DMS153 treated with DMSO at 0.1 percent for 48 hours (cell line): ENCODE results near the gene ZNF432.
"Not testable (repeated sequence)": the region's sequence is repeated elsewhere in the genome, so short reads cannot be mapped to it uniquely, and the experiment has no call there.

ENCODE experiments used
- DNase-seq: peaks from one replicate; lab custom pipeline; 2025; ENCODE audit not compliant: unreplicated experiment; lab: John Stamatoyannopoulos, UW

ZNF432 gene

DNA sequence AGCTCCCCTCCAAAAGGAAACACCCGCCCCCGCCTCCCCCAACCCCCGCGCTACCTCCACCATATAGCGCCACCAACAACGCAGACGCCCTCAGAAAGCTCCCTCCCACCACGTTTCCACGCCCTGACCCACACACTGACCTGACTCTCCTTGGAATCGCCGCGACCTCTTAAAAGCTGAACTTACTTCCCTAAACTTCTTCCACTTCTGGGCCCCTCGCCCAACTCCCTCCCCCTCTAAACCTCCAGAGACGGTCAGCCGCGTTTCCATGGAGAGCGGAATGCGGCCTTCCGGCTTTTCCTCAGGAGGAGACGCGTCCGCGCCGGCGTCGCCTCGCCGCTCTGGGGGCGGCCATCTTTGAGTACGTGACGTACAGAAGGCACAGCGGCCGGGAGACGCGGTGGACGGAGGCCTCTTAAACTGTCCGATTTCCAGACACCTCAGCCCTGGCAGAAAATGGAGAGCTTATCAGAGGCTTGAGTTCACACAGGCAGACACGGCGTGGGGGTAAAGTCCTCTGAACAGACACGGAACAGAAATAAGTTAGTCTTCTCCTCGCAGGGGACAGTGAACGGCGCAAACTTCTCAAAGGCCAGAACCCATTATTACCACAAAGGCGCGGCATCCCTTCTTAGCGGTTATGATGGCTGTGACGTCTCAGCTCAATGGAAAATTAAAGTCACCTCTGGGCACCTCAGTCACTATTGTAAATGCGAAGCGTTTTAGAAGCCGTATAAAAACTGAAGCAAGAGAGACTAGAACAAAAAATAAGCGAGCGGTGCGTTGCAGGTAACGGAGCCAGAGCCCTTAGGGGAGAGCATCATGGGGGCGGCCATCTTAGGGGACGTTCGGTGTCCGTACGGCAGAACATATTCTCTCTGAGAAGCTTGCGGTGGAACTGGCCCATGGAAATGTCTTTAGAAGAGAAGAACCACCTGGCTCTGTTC is at the start of gene ZNF432:
TSS of gene ZNF432 (minus strand) at position 284 of the 947 bp plus-strand sequence. CDS start 1,970 bp downstream, outside the sequence.
- DNase-seq: peak; percentile 95

GRCh38 chr19:52096416-52096815 is 47.8 kb upstream of the ZNF432 start:
- DNase-seq: not testable (repeated sequence)

DNA sequence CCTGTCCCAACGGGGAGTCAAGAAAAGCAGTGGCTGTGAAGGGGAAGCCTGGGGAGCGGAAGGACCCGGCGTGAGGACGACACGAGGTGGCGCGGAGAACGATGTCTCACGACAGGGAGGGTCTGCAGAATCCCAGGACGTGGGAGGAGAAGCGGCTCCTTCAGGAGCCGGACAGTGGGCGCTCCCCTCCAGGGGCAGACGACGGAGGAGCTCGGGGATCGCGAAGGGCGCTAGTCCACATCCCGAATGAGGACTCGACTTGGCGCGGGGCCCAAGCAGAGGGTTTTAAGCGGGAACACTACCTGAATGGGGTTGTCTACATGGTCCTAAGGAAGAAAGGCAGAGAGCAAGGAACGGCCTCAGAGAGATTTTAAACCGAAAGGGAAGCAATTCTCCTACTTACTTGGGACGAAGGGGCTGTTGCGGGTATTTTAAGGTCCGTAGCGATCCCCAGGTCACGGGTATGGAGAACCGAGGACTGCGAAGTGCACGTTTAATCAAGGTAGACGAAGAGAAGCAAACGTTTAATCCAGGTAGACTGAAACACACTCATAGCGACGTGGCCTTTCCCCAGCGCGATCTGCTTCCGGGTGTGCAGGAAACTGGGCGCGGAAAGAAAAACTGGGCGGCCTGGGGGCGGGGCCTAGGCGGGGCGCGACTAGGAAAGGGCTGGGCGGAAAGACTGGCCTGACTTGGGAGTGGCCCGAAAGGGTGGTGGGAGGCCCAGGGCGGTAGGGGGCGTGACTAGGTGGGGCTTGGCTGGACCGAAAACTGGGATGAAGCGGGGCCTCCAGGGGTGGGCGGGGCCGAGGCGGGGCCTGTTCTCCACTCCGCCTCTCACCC is 46.8 kb upstream of the ZNF432 start, which contains the start of gene ZNF841:
TSS of gene ZNF841 (minus strand) at position 594 of the 843 bp plus-strand sequence. CDS start 10,964 bp downstream, outside the sequence.
- peak; percentile 73 for DNase-seq

DNA sequence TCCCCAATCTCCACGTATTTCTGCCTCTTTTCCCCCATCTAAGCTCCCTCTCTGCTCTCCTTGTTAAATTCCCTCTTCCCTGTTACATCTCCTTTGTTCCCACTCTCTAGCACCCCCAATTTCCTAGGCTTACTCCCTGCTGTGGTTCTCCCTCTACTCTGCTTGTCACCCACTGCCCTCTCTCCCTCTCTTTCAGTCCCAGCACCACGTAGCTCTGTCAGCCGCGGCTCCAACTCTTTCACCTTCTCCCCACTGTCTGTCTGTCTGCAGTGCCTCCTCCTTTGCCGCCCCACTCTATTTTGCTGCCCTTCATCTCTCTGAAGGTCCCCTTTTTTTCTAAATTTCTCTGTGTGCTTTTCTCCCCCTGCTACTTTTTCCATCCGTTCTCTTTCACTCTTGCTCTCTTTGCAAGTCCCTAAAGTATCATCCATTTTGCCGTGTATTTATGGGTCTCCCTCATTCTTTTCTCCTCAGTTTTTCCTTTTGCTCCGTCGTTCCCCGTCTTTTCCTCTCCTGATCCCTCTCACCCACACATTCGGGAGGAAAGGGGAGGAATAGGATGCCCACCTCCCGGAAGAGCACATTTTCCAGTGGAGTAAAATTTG is 46.0 kb upstream of the ZNF432 start:
- no peak for DNase-seq

DNA sequence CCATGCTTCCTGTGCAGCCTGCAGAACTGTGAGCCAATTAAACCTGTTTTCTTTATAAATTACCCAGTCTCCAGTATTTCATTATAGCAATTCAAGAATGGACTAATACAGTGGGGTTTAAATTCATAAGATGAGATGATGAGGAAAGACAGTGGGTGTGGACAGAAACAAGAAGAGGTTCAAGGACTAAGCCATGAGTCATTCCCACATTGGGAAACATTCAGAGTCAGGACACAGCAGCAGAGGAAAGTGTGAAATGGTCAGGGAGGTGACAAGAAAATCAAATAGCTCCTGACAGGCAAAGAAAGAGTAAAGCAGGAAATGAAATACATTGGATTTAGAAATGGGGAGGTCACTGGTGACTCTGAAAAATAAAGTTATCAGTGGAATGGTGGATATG is 37.8 kb upstream of the ZNF432 start:
- DNase-seq: no peak

DNA sequence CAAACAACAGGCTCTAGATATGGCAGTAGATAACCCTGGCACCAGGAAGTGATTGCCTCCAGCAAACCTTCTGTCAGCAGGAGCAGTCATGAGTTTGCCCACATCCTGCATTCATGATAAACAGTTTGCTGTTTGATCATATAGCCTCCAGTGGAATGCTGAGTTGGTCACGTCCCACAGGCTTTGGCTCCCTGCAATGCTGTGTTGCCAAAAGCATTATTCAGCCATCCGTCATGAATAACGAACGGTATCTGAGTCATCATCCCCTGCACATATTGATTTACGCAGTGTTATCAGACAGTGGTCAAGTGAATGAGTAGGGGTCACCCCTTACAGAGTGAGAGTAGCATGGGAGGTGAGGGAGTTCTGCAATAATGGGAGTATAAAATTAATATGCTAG is 21.9 kb upstream of the ZNF432 start:
- DNase-seq: no peak

DNA sequence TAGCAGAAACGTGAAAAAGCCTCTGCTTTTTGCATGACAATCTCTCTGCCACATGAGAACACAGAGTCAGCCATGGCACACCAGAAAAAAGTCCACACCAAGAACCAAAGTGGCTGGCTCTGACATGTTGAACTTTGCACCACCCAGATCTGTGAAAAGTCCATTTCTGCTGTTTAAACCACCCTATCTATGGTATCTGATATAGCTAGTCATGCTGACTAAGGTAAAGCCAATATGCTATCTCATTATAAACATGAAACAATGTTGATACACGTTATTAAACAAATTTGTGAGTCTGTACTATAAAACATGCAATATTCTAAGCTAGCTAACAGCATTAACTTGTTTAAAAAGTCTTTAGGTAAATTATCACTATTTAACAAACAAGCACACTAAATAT is 21.0 kb upstream of the ZNF432 start:
- no peak for DNase-seq

DNA sequence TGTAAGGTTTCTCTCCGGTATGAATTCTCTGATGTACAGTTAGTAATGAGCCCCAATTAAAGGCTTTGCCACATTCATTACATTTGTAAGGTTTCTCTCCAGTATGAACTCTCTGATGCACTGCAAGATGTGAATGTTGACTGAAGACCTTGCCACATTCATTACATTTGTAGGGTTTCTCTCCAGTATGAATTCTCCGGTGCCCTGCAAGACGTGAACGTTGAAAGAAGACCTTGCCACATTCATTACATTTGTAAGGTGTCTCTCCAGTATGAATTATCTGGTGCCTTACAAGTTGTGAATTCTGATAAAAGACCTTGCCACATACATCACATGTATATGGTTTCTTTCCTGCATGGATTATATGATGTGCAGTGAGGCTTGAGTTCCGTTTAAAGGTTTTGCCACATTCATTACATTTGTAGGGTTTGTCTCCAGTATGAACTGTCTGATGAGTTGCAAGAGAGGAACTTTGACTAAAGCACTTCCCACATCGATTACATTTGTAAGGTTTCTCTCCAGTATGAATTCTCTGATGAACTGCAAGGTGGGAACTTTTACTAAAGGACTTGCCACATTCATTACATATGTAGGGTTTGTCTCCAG is 17.7 kb upstream of the ZNF432 start:
- DNase-seq: no peak

DNA sequence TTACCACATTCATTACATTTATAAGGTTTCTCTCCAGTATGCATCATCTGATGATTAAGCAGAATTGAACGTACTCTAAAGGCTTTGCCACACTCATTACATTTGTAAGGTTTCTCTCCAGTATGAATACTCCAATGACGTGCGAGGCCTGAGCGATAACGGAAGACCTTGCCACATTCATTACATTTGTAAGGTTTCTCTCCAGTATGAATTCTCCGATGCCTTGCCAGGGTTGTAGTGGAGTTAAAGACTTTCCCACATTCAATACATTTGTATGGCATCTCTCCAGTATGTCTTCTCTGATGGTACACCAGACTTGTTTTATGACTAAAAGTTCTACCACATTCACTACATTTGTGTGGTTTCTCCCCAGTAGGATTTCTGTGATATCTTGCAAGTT is 16.8 kb upstream of the ZNF432 start:
- DNase-seq: no peak

DNA sequence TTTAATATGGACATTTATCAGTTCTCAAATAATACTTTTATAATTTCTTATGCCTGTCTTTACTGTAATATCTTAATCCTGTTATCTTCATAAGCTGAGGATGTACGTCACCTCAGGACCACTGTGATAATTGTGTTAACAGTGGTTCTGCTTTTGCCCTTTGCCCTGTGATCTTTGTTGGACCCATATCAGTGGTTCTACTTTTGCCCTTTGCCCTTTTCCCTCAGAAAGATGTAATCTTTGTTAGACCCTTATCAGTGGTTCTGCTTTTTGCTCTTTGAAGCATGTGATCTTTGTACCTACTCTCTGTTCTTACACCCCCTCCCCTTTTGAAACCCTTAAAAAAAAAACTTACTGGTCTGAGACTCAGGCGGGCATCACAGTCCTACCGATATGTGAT is 7.8 kb upstream of the ZNF432 start:
- not testable (repeated sequence) for DNase-seq

DNA sequence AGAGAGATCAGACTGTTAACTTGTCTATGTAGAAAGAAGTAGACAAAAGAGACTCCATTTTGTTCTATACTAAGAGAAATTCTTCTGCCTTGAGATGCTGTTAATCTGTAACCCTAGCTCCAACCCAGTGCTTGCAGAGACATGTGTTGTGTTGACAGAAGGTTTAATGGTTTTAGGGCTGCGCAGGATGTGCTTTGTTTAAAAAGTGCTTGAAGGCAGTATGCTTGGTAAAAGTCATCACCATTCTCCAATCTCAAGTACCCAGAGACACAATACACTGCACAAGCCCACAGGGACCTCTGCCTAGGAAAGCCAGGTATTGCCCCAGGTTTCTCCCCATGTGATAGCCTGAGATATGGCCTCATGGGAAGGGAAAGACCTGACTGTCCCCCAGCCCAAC is 3.1 kb upstream of the ZNF432 start:
- peak; percentile 33 for DNase-seq

DNA sequence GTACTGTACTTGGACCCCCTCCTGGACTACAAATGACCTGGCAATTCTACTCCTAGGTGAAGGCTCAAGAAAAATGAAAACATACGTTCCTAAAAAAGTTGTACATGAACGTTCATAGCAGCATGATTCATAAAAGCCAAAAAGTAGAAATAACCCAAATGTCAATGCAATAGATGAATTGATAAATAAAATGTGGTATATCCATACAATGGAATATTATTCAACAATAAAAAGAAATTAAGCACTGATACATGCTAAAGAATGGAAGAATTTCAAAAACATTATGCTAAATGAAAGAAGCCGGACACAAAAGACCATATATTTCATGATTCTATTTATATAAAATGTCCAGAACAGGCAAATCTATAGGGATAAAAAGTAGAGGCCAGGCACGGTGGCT is 9.5 kb downstream of the ZNF432 start:
- DNase-seq: no peak

GRCh38 chr19:52034051-52034728 is 14.4 kb downstream of the ZNF432 start:
- DNase-seq: no peak

DNA sequence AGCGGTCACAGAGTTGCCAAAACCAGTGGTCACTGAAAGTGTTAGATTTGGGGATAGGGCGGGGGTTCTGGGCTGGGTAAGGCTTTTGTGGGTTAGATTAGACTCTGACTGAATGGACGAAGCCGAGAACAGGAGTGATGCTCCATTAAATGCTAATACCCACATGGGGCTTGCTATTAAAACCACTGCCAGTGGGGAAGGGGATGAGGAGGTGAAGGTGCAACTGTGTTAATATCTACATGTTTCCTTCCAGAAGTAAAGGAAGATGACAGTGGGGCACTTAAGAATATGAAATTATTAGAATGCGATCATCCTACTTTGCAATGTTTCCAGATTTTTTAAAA is 19.9 kb downstream of the ZNF432 start:
- DNase-seq: no peak

DNA sequence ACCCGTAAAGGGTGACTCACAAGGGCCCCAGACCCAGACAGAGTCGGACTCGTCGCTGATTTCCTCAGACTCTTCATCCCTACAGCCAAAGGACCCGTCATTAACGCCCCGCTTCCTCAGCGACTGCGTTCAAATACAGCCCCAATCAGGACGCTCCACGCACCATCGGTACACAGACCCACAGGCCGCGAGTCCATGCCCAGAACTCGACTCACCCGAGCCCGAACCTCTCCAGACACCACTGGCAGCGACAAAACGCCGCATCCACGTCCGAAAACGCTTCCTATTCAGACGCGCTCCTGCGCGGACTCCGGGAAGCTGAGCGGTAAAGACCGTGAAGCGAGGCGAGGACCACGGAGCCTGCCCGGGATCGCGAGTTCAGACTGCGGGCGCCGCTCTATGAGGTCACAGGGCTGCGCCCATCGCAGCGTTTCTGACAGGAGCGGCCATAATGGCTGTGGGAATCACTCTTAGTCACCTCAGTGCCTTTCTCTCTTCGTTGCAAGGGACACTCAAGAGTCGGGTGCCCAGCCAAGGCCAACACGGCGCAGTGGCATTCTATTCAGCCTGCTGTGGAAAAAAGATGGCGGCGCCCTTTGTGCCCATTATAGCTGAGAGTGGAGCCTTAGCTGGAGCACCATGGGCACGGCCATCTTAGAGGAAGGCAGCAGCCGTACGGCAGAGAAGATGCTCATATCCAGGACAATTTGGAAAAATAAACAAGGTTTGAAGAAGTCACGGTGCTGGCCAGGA is 20.4 kb downstream of the ZNF432 start, which contains the start of gene ZNF614:
TSS of gene ZNF614 (minus strand) at position 353 of the 753 bp plus-strand sequence. CDS start 2,634 bp downstream, outside the sequence.
- peak; percentile 87 for DNase-seq

DNA sequence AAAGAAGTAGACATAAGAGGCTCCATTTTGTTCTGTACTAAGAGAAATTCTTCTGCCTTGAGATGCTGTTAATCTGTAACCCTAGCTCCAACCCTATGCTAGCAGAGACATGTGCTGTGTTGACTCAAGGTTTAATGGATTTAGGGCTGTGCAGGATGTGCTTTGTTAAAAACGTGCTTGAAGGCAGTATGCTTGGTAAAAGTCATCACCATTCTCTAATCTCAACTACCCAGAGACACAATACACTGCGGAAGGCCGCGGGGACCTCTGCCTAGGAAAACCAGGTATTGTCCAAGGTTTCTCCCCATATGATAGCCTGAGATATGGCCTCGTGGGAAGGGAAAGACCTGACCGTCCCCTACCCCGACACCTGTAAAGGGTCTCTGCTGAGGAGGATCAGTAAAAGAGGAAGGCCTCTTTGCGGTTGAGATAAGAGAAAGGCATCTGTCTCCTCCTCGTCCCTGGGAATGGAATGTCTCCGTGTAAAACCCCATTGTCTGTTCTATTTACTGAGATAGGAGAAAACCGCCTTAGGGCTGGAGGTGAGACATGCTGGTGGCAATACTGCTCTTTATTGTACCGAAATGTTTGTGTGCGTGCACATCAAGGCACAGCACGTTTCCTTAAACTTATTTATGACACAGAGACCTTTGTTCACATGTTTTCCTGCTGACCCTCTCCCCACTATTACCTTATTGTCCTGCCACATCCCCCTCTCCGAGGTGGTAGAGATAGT is 22.2 kb downstream of the ZNF432 start:
- DNase-seq: not testable (repeated sequence)

GRCh38 chr19:52024478-52024877 is 24.2 kb downstream of the ZNF432 start:
- not testable (repeated sequence) for DNase-seq

GRCh38 chr19:52022193-52022592 is 26.4 kb downstream of the ZNF432 start:
- no peak for DNase-seq

DNA sequence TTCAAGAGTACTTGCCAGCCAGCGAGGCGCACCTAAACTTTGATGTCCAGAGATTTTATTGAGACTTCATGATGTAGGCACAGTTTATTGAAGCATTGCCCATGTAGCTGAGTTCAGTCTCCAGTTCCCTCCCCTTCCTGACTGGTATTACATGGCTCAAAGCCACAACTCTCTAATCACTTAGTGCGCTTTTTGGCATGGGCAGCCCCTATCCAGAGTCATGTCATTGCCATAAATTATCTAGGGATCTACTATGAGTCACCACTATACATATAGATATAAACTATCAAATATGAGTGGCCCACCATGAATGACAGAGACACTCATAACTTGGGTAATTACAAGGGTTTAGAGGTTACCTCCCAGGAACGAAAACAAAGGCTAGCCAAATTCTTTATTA is 28.1 kb downstream of the ZNF432 start:
- no peak for DNase-seq
